ENCODE results near the gene RASGRF2. TPM values are rescaled to one million over a fixed set of nuclear protein-coding genes. Genes with fewer than 3 reads are reported as not detected.

The RASGRF2 gene
- total RNA-seq, 1 donor from 2014 or later, result 7.9 TPM

DNA sequence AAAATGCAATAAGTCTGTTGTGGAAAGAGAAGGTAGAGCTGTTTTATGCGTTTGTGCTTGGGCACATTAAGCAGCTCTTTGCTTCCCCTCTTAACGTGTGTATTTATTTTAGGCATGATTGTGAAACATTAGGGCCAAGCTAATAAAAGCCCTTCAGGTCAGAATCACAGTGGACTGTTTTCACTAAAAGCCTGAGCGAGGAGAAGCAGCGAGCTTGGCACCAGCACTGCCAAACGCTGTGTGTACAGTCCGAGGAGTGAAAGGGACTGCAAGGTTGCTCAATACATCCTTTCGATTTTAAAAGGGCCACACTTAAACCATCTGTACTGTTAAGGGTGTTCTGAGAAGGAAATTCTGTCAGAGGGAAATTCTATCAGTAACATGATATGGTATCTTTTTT is 165.8 kb downstream of the RASGRF2 start:
- intact Hi-C loops (cut with micrococcal nuclease), result no loop called here

DNA sequence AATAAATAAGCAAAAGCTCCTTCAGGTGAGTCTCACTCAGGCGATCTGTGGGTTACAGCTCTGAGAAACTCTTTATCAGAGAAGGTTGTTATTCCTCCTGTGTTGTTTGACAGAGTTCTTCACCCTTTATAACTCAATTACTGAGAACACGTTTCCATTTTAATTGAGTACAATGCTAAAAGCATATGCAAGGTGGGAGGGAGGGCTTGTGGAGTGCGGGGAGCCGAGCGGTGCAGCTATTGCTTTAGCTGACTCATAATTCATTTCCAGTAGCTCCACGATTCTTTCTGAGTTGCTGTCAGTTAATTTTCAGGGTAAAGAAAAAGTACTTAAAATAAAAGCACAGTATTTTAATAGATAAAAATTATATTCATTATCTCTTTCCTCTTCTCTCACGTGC is 168.3 kb downstream of the RASGRF2 start:
- intact Hi-C loops (cut with micrococcal nuclease), result no loop called here

DNA sequence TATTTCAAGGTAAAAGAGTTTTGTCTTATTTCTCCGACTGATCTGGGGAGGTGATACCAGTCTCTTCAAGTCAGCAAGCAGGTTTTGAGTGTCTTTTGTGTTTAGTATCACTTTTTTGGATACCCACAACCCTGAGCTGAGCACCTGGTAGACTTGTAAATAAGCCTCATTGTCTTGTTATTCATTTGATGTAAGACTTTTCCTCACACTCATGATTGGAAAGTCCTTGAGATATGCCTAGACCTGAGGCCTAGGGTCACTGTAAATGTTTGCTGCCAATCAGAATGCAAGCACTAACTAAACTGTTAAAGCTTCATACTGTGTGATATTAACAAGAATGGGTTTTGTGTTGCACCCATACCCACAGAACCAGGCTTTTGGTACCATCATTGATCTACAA is 172.2 kb downstream of the RASGRF2 start:
- intact Hi-C loops (cut with micrococcal nuclease), result no loop called here

DNA sequence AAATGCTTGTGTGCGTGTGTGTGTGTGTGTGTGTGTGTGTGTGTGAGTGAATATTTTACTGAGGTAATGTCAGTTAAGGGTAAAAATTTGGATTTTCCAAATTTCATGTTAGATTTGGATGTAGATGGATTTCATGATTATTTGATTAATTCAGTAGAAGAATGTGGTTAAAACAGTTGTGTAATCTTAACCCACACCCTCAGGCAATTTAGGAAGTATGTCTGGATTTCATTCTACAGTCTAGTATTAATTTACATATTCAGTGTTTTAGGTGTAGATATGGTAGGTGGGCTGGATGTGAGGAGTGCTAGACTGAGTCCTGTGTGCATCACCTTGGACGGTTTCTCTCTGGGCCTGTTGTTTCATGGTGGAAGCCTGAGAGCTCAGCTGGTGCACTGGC is 173.9 kb downstream of the RASGRF2 start:
- intact Hi-C loops (cut with micrococcal nuclease), result no loop called here

DNA sequence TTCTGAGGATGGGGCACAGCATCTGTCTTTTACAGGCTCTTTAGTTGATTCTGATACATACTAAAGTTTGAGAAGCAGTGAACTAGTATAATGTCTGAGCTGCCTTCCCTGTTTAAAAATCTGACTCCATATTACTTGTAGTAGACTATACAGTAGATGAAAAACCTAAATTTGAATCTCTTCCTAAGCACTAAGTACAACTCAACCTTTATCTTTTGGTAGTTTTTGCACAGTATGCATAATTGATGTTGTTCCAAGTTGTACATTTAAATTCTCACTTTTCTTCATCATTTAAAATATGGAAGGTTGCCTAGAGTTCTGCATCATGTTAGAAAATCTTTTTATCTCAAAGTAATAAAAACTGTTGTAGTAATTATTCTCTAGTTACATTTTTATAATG is 174.4 kb downstream of the RASGRF2 start:
- intact Hi-C loops (cut with micrococcal nuclease), result no loop called here

DNA sequence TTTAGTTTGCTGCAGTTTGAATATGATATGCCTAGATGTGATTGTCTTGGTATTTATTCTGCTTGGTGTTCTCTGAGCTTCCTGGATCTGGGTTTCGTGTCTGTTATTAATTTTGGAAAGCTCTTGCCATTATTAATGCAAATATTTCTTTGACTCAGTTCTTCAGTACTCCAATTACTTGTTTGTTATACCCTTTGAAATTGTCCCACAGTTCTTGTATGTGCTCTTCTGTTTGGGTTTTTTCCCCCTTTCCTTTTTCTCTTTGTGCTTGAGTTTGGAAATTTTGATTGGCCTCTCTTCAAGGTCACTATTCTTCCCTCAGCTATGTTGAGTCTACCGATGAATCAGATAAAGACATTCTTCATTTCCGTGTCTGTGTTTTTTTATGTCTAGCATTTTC is 176.4 kb downstream of the RASGRF2 start:
- intact Hi-C loops (cut with micrococcal nuclease), result no loop called here

DNA sequence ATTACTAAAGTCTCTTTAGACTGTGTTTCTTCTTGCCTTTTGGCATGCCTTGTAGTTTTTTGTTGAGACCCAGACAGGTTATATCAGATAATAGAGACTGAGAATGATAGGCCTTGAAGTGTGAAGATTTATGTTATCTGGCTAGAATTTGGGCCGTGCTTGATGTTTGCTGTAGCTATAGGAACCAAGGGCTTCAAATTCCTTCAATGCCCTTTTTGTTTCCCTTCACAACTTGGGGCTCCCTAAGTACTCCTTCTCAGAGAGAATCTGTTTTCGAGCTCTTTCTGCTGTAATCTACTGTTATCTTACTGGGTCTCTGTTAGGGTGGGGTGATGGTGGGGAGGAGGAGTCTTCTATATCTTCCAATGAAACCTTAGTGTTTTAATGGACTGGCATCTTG is 177.7 kb downstream of the RASGRF2 start:
- intact Hi-C loops (cut with micrococcal nuclease), result no loop called here

DNA sequence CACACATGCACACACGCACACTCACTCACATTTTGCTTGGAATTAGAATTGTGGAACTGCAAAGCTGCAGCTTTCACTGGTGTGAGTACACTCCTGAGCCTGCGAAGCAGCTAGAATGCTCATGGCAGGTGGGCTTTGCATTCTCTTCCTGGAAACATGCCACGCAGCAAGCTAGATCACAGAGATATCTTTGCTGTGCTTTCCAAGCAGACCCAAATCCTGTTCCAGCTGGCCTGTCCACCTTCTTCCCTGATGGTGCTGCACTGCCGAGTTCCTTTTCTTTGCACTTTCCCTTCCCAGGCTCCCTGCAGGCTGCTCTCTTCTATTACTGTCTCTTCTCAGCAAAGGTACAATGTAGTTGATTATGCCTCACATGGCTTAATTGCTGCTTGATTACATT is 180.3 kb downstream of the RASGRF2 start:
- intact Hi-C loops (cut with micrococcal nuclease), result no loop called here

DNA sequence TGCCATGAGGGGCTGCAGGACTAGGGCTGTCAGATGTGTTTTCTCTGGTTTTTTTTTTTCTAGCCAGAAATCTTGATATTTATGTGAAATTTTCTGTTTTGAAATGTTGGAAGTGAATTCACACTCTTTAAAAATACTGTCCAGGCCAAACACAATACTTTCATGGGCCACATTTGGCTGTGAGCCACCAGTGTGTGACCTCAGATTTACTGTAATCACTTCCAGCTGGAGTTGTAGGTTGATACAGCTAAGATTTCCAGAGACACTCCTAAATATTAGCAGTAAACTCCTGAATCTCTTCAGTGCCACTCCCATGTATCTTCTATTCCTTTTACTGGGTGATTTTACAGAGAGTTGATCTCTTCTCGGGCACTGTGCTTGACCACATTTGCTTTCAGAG is 180.8 kb downstream of the RASGRF2 start:
- intact Hi-C loops (cut with micrococcal nuclease), result no loop called here

DNA sequence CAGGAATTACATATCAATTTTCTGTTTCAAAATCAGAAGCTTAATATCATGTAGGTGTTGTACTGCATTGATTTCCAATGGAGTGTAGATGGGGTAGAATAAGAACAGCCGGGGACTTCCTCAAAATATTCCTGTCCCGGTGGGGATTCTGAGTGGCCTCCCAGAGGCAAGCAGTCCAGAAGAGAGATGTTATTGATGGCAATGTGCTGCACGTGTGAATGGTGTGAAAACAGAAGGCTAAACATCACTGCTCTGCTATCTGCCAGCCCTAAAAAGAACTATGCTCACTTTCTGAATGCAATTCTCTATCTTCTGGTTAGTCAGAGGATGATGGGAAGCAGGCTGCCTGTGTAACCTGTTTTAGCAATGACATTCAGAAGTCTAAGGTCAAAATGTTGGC is 181.9 kb downstream of the RASGRF2 start:
- intact Hi-C loops (cut with micrococcal nuclease), result no loop called here

DNA sequence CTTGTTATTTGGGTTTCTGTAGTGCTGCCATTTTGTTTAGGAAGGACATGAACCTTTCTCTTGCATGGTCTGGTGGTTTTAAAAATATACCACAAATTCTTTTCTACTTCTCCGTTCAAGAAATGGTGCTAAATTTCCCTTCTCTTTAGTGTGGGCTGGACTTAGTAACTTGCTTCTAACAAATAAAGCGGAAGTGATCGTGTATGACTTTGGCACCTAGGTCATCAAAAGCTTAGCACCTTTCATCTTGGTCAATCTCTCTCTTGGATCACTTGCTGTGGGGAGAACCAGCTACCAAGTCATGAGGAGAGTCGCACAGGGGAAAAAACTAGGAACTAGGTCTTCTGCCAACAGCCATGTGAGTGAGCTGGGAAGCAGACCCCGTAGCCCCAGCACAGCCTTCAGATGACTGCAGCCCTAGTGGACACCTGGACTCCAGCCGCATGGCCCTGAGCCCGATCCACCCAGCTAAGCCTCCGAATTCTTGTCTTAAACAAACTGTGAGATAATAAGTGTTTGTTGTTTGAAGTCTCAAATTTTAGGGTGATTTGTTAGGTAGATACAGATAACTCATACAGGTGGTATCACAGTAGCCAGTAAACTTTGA is 185.3 kb downstream of the RASGRF2 start:
- intact Hi-C loops (cut with micrococcal nuclease), result no loop called here

DNA sequence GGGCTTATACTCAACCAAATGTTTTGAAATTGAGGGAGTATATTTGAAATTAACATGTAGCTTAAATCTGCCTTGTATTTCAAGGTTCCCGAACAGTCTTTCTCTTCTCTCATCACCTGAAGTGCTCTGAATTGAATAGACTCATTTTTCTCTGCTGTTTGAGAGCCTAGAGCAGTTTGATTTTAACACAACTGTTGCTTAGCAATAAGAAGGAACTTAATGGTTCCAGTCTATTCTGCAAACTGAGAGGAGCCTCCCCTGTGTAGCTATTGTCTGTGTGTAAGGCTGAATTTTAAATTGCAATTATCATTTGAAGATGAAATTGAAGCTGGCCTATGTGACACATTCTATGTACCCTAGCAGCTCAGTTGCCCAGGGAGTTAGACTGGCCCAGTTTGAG is 185.9 kb downstream of the RASGRF2 start:
- intact Hi-C loops (cut with micrococcal nuclease), result no loop called here

DNA sequence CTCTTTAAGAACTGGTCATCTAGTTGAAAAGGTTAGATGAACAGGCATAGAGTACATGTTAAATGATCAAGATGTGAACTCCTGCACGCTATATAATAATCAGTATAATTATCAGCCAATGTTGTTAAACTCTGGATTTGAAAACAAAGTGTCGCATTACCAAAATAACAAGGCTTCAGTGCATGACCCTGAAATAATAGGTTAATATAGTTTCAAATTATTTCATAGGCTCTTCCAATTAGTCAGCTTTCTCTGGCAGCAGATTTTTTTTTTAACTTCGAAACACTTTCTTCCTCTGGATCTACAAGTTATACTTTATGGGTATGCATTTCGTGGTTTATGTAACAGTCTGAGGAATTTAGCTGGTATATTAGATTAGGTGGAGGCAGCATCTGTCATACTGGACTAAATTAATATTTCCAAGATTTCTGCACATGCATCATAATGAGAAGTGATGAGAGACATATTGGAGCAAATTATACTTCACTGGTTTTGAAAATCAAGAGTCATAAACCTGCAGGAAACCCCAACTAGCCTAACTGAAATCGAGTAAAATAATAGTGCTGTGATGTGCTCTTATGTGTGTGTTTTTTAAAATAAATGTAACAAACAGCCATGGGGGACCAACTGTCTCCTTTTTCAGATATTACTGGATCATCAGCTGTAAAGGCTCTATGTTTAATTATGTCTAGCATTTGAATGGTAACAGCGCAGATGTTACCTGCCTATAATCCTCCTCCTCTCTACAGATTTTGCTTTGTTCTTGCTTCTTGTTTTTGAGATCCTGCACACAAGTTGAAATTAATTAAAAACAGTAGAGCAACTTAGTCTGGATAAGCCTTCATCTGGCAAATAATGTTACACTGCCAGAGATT is 187.1 kb downstream of the RASGRF2 start:
- intact Hi-C loops (cut with micrococcal nuclease), result no loop called here

DNA sequence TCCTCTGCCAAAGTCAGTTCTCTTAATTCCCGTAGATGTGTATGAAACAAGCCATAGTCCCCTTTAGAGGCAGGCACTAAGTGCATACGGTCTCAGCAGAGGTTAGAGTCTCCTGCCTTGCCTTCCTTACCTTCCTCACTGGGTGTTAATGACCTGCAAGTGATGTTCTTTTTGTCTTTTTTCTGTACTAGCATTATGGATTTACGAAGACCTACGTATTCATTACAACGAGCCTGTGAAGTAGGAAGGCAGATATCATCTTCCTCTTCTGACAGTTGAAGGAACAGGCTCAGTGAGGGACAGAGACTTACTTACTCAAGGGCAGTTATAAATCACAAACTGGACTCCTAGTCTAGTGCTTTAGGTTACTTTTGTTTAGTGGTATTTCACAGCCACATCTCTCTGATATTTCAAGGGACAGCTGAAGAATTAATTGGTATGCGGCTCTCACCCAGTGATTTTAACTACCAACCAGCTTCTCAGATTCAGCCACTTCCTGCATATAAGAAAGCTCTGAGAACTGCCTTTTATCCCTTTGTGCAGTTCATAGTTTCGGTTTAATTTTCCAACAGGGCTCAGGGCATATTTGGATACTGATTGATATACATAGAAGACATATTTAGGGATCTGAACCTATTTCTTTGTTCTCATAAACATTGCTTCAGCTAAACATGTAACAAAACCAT is 187.9 kb downstream of the RASGRF2 start:
- intact Hi-C loops (cut with micrococcal nuclease), result no loop called here

DNA sequence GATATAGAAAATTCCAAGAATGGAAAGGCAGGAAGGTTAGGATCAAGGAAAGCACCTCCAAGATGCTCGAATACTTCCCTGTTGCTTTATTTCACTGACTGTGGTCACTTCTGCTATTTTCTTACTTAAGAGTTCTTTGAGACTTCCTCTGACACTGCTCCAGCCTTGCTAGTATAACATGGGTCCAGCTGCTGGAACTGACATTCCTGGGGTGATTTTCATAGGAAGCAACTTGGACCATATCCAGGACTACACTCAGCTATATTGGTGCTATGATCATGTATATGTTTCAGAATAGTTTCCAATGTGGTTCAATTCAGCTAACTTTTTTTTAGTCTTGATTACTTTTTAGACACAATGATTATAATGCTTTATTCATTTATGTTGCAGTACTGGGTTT is 191.4 kb downstream of the RASGRF2 start:
- intact Hi-C loops (cut with micrococcal nuclease), result no loop called here

DNA sequence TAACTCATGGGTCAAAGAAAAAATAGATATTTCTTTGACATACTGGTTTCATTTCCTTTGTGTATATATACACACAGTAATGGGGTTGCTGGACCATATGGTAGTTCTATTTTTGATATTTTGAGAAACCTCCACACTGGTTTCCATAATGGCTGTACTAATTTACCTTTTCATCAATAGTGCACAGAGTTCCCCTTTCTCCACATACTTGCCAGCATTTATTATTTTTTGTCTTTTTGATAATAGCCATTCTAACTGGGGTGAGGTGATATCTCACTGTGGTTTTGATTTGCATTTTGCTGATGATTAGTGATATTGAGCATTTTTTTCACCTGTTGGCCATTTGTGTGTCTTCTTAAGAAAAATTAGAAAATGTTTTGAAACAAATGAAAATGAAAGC is 194.6 kb downstream of the RASGRF2 start:
- intact Hi-C loops (cut with micrococcal nuclease), result no loop called here

DNA sequence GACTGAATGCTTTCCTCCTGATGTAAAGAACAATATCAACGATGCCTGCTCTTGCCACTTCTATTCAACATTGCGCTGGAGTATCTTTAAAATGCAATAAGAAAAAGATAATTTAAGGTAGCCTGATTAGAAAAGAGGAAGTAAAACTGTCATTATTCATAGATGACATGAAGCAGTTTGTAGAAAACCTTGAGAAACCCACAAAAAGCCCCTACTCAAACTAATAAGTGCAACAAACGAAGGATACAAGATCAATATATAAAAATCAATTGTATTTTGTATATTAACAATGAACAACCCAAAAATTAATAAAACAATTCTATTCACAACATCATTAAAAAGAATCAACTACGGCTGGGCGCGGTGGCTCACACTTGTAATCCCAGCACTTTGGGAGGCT is 196.6 kb downstream of the RASGRF2 start:
- intact Hi-C loops (cut with micrococcal nuclease), result no loop called here

DNA sequence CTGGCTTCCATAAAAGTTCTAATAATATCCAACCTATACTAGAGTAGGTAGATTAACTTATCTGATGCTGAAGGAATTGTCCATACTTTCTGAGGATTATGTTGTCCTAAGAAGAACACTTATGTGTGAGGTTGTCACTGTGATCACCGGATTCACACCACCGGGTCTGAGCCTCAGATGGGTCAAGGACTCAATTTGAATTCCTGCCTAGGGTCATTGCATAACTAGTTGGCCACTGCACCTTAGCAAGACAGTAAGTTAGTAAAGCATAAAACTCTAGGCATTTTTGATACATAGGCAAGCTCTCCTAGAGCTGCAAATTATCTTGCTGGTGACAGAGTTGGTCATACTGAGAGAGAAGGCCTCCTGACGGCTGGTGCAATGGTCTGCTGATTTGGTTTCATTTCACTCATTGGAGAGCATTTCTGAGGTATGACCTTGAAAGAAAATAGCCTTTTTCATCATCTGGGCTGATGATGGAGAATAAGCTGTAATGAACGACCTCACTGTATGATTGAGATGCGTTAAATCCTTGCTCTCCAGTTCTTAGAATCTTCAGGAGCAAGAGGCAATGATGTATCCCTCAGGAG is 200.9 kb downstream of the RASGRF2 start:
- intact Hi-C loops (cut with micrococcal nuclease), result loop anchor here (10.0 kb wide), 1 partner anchor 196 kb away; the partner anchor contains the start of gene RASGRF2

DNA sequence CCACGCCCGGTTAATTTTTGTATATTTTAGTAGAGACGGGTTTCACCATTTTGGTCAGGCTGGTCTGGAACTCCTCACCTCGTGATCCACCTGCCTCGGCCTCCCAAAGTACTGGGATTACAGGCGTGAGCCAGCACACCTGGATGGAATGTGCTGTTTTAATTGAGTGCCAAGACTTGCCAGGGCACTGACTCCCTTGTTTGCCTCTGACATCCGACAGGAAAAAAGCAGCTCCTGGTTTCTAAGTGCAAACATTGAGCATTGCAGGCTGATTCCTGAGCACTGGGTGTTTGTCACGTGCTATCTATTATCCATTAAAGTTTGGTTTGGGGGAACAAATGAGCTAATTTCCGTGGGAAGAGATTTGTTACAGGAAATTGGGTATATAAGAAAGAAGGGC is 202.3 kb downstream of the RASGRF2 start:
- intact Hi-C loops (cut with micrococcal nuclease), result loop anchor here (10.0 kb wide), 1 partner anchor 198 kb away; the partner anchor contains the start of gene RASGRF2

DNA sequence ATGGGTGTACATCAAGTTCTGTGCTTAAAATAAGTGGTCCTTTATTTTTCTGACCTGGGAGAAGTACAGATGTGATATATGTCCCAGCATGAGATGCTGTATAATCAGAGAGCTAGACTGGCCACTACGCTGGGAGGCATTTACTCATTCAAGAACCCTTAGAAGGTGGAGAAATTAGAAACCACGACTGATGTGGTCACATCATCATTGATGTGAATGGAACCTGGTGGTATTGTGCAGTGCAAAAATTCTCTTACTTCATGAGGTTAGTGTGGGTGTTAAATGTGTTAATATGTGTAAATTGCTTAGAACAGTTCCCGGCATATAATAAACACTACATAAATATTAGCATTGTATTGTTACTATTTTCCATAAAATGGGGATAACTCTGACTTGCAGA is 203.5 kb downstream of the RASGRF2 start:
- intact Hi-C loops (cut with micrococcal nuclease), result loop anchor here (10.0 kb wide), 1 partner anchor 199 kb away; the partner anchor contains the start of gene RASGRF2

DNA sequence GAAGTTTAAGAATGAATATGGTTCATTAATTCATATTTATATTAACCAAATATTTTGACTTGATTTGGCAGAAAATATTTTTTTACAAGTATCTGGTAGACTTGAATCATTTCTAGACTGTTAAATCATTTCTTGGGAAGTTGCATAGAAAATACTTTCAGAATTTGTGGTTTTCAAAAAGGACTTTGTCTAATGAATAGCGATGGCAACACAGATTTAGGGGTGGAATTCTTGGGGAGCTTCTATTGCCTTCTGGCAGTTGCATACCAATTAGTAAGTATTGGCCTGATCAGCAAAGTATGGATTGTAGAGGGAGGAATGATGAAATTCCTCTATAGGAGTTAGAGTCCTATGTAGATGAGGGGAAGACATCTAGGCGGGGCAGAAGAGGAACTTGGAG is 204.3 kb downstream of the RASGRF2 start:
- intact Hi-C loops (cut with micrococcal nuclease), result loop anchor here (10.0 kb wide), 1 partner anchor 200 kb away; the partner anchor contains the start of gene RASGRF2

DNA sequence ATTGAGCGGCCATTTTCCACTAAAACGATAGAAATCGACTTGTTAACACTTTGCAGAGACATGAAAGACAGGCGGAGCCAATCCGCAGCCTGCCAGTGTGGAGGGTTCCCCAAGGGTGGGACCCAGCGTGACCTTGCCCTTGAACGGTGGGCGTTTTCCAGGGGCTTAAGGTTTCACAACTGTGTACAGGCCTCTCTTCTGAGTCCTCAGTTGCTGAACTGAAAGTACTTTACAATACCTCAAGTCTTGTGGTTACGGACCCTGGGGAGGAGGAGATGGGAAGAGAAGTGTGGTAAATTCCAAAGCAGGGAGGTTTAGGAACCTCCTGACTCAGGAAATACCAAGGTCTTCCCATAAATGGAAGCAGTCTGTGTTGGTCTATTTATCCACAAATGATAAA is 204.8 kb downstream of the RASGRF2 start:
- intact Hi-C loops (cut with micrococcal nuclease), result loop anchor here (1.0 to 10.0 kb wide), 2 partner anchors 200 to 479 kb away; partner anchors contain the start of gene RASGRF2

Data from T-helper 2 cell treated with Interferon-gamma antibody and Interleukin-4, amounts not matched to agents 100 ng/mL and 5 ng/mL, for 36 hours (primary cell).